Esophagus muscularis mucosa (tissue), 4 donors: Measurements from ENCODE around the gene GPC6.

Experiments used
- CTCF ChIP-seq, 3 experiments: fragments of 200-600 bp in 2 of 3; fragments of 450-650 bp in 1 of 3; sonication (generic) in 2 of 3; IDR thresholded peaks; one replicate each; pipeline ENCODE4 v1.5.1; 2017 to 2019; ENCODE audit warnings: antibody characterized with exemption in 3 of 3, mild to moderate bottlenecking in 2 of 3, moderate library complexity in 1 of 3
- EP300 ChIP-seq: sonication (generic); formaldehyde crosslinking; IDR thresholded peaks from one replicate; pipeline ENCODE4 v1.6.1; 2017; ENCODE audit warnings: antibody characterized with exemption
- POLR2A ChIP-seq: fragments of 450-650 bp; IDR thresholded peaks from one replicate; pipeline ENCODE4 v1.6.1; 2017; ENCODE audit warnings: antibody characterized with exemption, moderate library complexity, mild to moderate bottlenecking, low read depth
- POLR2AphosphoS5 ChIP-seq, 2 donors: sonication (generic); formaldehyde crosslinking; IDR thresholded peaks; one replicate each; pipeline ENCODE4 v1.6.1; 2017; ENCODE audit warnings: antibody characterized with exemption in 2 of 2

- TF ChIP-seq CTCF (IDR thresholded peaks at IDR 0.05) = no peak
- TF ChIP-seq POLR2AphosphoS5 (IDR thresholded peaks at IDR 0.05) = no peak
- no peak for TF ChIP-seq EP300
- no peak for TF ChIP-seq POLR2A
Measured at GRCh38 chr13:93525087-93525486, 298.5 kb downstream of the GPC6 start.
